K562 (cell line): ENCODE measurements around the gene RAI14. TPM values are rescaled to one million over a fixed set of nuclear protein-coding genes. Genes with fewer than 3 reads are reported as not detected.

Experiments
- CHD4 ChIP-seq: fragments of 200-600 bp; sonication (generic); IDR thresholded peaks from 3 replicates; pipeline ENCODE4 v1.6.1; 2012; ENCODE audit warnings: low read depth, mild to moderate bottlenecking, mixed read lengths, low read length, inconsistent platforms; ENCODE audit not compliant: insufficient read depth, insufficient replicate concordance, poor library complexity, severe bottlenecking
- DNMT1 ChIP-seq: fragments of 450-650 bp; IDR thresholded peaks from 2 replicates; pipeline ENCODE4 v1.6.1; 2016; ENCODE audit warnings: antibody characterized with exemption, mild to moderate bottlenecking
- ELF2 ChIP-seq: fragments of 250-450 bp; sonication (Bioruptor Pico); IDR thresholded peaks from 2 replicates; pipeline ENCODE4 v1.5.0; 2021; ENCODE audit warnings: mild to moderate bottlenecking
- HDGF ChIP-seq: fragments of 450-650 bp; IDR thresholded peaks from 2 replicates; pipeline ENCODE4 v1.6.1; 2016
- HNRNPH1 ChIP-seq: fragments of 200-400 bp; formaldehyde crosslinking; optimal IDR thresholded peaks from 2 replicates; pipeline ENCODE3; 2017; ENCODE audit warnings: low read depth, mild to moderate bottlenecking, low read length, moderate library complexity
- HNRNPLL ChIP-seq: fragments of 200-400 bp; formaldehyde crosslinking; IDR thresholded peaks from 2 replicates; pipeline ENCODE4 v1.6.1; 2017; ENCODE audit warnings: low read length, low read depth, mild to moderate bottlenecking; ENCODE audit not compliant: poor library complexity, severe bottlenecking
- JUND ChIP-seq, 2 experiments: IDR thresholded peaks; 2 replicates in 1 of 2; 3 replicates in 1 of 2; pipeline ENCODE4 v1.6.1; 2011; ENCODE audit warnings: borderline replicate concordance in 2 of 2, low read depth in 2 of 2, low read length in 2 of 2, improper control_type of control experiment in 1 of 2, missing biosample characterization in 1 of 2, missing genetic modification characterization in 1 of 2, missing genetic modification reagents in 1 of 2
- MAFF ChIP-seq: IDR thresholded peaks from 2 replicates; pipeline ENCODE4 v1.6.1; 2012; ENCODE audit warnings: low read length, improper control_type of control experiment
- MCM7 ChIP-seq, 2 experiments: fragments of 450-650 bp; IDR thresholded peaks; 2 replicates each; pipeline ENCODE4 v1.6.1; 2016 to 2018
- NFE2L1 ChIP-seq: fragments of 450-650 bp; IDR thresholded peaks from 2 replicates; pipeline ENCODE4 v1.6.1; 2016; ENCODE audit warnings: missing genetic modification characterization, low read depth, mild to moderate bottlenecking, missing compliant biosample characterization, moderate library complexity, borderline replicate concordance
- SIN3B ChIP-seq: fragments of 450-650 bp; IDR thresholded peaks from 2 replicates; pipeline ENCODE4 v1.6.1; 2017; ENCODE audit warnings: low read depth, mild to moderate bottlenecking, moderate library complexity
- SMARCE1 ChIP-seq: fragments of 450-650 bp; IDR thresholded peaks from 2 replicates; pipeline ENCODE4 v1.7.1; 2016; ENCODE audit warnings: mild to moderate bottlenecking
- SP1 ChIP-seq: sonication (generic); formaldehyde crosslinking; IDR thresholded peaks from 2 replicates; pipeline ENCODE4 v1.8.1; 2022; ENCODE audit warnings: mild to moderate bottlenecking, missing genetic modification reagents
- TCF7L2 ChIP-seq: fragments of 150-350 bp; IDR thresholded peaks from 2 replicates; pipeline ENCODE4 v1.6.1; 2016; ENCODE audit warnings: low read depth, mild to moderate bottlenecking, low read length, moderate library complexity
- U2AF1 ChIP-seq: fragments of 200-400 bp; formaldehyde crosslinking; optimal IDR thresholded peaks from 2 replicates; pipeline ENCODE3; 2017; ENCODE audit warnings: mild to moderate bottlenecking, low read depth, low read length, moderate library complexity
- ZNF217 ChIP-seq: sonication (generic); formaldehyde crosslinking; IDR thresholded peaks from 2 replicates; pipeline ENCODE4 v1.8.0; 2022; ENCODE audit warnings: mild to moderate bottlenecking, missing genetic modification reagents
- ZNF274 ChIP-seq: IDR thresholded peaks from 2 replicates; pipeline ENCODE4 v1.6.1; 2011; ENCODE audit warnings: low read depth, mild to moderate bottlenecking, low read length, moderate library complexity, borderline replicate concordance
- ZNF780A ChIP-seq: fragments of 250-450 bp; sonication (Bioruptor Pico); IDR thresholded peaks from 2 replicates; pipeline ENCODE4 v1.5.0; 2021; ENCODE audit warnings: mild to moderate bottlenecking
- polyA plus RNA-seq, 8 experiments: library from polyadenylated mRNA; depleted of rRNA in 4 of 8; stranded (reverse) in 5 of 8; unstranded in 3 of 8; fragments of >200 nt; fragmentation: Nextera tagmentation in 2 of 8; fragmentation: Illumina TruSeq in 1 of 8; extraction: Ambion mirVana in 2 of 8; extraction: Trizol in 1 of 8; gene quantifications; 2 replicates each; pipeline versions ENCODE4 v1.2.1 to v1.2.3, GENCODE V29; 2011 to 2014; ENCODE audit warnings: inconsistent platforms in 1 of 8, missing spikeins in 1 of 8
- total RNA-seq, 7 experiments: library from RNA; depleted of rRNA in 6 of 7; stranded (reverse); fragments of >200 nt in 6 of 7; fragmentation: Illumina TruSeq in 2 of 7; extraction: Trizol in 2 of 7; gene quantifications; 2 replicates each; pipeline versions ENCODE4 v1.2.1 to v1.2.3, GENCODE V29; 2011 to 2021; ENCODE audit warnings: low replicate concordance in 1 of 7
- TF ChIP-seq, protein P1 (sequence below): fragments of 450-650 bp; conservative IDR thresholded peaks from 2 replicates; pipeline ENCODE4 v1.6.1; 2016; ENCODE audit warnings: missing genetic modification characterization, low read depth, mild to moderate bottlenecking, missing compliant biosample characterization, moderate library complexity
- TF ChIP-seq, protein P2 (sequence below): IDR thresholded peaks from 2 replicates; pipeline ENCODE4 v1.6.1; 2012; ENCODE audit warnings: low read depth, low read length, improper control_type of control experiment, borderline replicate concordance
- TF ChIP-seq, protein P3 (sequence below): IDR thresholded peaks from 2 replicates; pipeline ENCODE4 v1.6.1; 2016; ENCODE audit warnings: missing genetic modification characterization, missing compliant biosample characterization

RAI14 gene
- total and polyA plus RNA-seq, 9 of the 15 experiments (the other 6 are each of a cell fraction or from before 2014, with no cell fraction given), result 11.3 to 82.5 (median 34.8) TPM

DNA sequence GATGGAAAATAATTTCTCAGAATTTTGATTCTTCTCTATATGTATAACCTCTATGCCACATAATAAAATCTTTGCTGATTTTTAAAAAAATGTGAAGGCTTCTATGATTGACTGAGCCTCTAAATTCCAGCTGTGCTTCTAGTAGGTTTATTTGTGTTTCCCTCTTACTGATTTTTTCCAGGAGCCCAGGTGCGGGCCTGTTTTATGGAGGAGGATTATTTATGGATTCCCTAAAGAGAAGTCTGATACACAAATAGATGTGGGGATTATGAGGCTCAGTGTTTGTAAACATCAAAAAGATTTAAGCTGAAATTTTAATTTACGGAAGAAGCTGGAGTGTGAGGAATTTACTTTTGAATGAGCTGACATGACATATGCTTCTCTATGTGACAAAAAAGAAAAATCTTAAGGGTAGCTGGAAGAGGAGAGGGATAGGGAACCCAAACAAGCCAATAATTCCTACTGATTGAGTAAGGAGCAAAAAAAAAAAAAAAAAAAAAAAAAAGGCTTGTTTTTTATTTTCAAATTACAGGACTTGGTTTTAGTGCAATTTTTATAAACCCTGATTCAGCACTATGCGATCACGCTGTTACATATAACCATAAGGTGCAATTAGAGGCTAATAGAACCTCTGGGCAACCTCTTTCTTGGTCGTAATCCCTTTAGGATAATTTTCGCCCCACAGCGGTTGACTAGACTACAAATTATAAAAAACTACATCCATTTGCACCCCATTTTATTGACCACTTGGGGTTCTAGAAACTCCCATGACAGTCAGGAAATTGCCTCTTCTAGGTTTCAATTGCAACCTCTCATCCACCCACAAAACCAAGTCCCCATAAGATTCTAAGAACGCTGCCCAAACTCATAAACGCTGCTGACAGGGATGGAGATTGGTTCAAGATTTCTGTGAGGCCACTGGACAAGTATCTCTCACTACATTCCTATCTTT, 44.4 kb upstream of the RAI14 start (continued):
- TF ChIP-seq JUND (IDR thresholded peaks at IDR 0.05; ENCODE audit: borderline replicate concordance, low read depth, low read length) (no peak), JUND (tag; IDR thresholded peaks at IDR 0.05; ENCODE audit: borderline replicate concordance, low read depth, low read length) (no peak), SIN3B (no peak), ZNF274 (no peak), DNMT1 (no peak), ZNF217 (no peak), TCF7L2 (no peak), HNRNPH1 (no peak), MCM7 (IDR thresholded peaks at IDR 0.05) (no peak), SP1 (CRISPR knock-in tag) (no peak), NFE2L1 (tag) (no peak), HDGF (no peak), U2AF1 (no peak), MAFF (peak; percentile 34; the same call in 1 of the 2 replicates), HNRNPLL (no peak), ZNF780A (CRISPR knock-in tag) (no peak), SMARCE1 (no peak), ELF2 (no peak), CHD4 (no peak)
- TF ChIP-seq, protein P1, sequence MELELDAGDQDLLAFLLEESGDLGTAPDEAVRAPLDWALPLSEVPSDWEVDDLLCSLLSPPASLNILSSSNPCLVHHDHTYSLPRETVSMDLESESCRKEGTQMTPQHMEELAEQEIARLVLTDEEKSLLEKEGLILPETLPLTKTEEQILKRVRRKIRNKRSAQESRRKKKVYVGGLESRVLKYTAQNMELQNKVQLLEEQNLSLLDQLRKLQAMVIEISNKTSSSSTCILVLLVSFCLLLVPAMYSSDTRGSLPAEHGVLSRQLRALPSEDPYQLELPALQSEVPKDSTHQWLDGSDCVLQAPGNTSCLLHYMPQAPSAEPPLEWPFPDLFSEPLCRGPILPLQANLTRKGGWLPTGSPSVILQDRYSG, result no peak
- TF ChIP-seq, protein P2, sequence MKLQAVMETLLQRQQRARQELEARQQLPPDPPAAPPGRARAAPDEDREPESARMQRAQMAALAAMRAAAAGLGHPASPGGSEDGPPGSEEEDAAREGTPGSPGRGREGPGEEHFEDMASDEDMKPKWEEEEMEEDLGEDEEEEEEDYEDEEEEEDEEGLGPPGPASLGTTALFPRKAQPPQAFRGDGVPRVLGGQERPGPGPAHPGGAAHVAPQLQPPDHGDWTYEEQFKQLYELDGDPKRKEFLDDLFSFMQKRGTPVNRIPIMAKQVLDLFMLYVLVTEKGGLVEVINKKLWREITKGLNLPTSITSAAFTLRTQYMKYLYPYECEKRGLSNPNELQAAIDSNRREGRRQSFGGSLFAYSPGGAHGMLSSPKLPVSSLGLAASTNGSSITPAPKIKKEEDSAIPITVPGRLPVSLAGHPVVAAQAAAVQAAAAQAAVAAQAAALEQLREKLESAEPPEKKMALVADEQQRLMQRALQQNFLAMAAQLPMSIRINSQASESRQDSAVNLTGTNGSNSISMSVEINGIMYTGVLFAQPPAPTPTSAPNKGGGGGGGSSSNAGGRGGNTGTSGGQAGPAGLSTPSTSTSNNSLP, result no peak
- TF ChIP-seq, protein P3, sequence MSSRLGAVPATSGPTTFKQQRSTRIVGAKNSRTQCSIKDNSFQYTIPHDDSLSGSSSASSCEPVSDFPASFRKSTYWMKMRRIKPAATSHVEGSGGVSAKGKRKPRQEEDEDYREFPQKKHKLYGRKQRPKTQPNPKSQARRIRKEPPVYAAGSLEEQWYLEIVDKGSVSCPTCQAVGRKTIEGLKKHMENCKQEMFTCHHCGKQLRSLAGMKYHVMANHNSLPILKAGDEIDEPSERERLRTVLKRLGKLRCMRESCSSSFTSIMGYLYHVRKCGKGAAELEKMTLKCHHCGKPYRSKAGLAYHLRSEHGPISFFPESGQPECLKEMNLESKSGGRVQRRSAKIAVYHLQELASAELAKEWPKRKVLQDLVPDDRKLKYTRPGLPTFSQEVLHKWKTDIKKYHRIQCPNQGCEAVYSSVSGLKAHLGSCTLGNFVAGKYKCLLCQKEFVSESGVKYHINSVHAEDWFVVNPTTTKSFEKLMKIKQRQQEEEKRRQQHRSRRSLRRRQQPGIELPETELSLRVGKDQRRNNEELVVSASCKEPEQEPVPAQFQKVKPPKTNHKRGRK (tag), result no peak
- TF ChIP-seq, all 486 proteins: peak for 4
